H1 (cell line): ENCODE data around the gene AK8. TPM values are rescaled to one million over a fixed set of nuclear protein-coding genes. Genes with fewer than 3 reads are reported as not detected.

Experiments used
- EGR1 ChIP-seq: IDR thresholded peaks from 2 replicates; pipeline ENCODE4 v1.6.1; 2011; ENCODE audit warnings: low read depth, low read length, borderline replicate concordance
- EZH2 ChIP-seq: fragments of 200-600 bp; sonication (generic); IDR thresholded peaks from 2 replicates; pipeline ENCODE4 v1.7.1; 2012; ENCODE audit warnings: low read depth, mild to moderate bottlenecking, moderate library complexity, low read length, inconsistent platforms; ENCODE audit not compliant: severe bottlenecking
- FOSL1 ChIP-seq: IDR thresholded peaks from 2 replicates; pipeline ENCODE4 v1.6.1; 2011; ENCODE audit warnings: mild to moderate bottlenecking, low read depth, low read length, moderate library complexity; ENCODE audit not compliant: insufficient read depth
- KDM1A ChIP-seq: fragments of 200-600, 300-600 bp; sonication (generic); IDR thresholded peaks from 2 replicates; pipeline ENCODE4 v1.7.1; 2016; ENCODE audit warnings: mild to moderate bottlenecking, low read length, borderline replicate concordance
- RXRA ChIP-seq: IDR thresholded peaks from 2 replicates; pipeline ENCODE4 v1.6.1; 2011; ENCODE audit warnings: low read depth, mild to moderate bottlenecking, low read length, moderate library complexity; ENCODE audit not compliant: insufficient read depth
- SIN3A ChIP-seq, 2 experiments: IDR thresholded peaks in 1 of 2; conservative IDR thresholded peaks in 1 of 2; 2 replicates each; pipeline ENCODE4 v1.6.1; 2011 to 2012; ENCODE audit warnings: low read length in 2 of 2, improper control_type of control experiment in 1 of 2, low read depth in 1 of 2, mild to moderate bottlenecking in 1 of 2
- polyA plus RNA-seq, 7 experiments: library from polyadenylated mRNA; depleted of rRNA in 3 of 7; stranded (reverse) in 5 of 7; unstranded in 2 of 7; fragments of >200 nt in 5 of 7; fragments of 200-250 nt in 2 of 7; gene quantifications; 1 replicate in 5 of 7; 2 replicates in 1 of 7; 4 replicates in 1 of 7; pipeline versions ENCODE4 v1.2.1 to v1.2.3, GENCODE V29; 2011 to 2013; ENCODE audit warnings: missing spikeins in 2 of 7, mixed read lengths in 2 of 7
- total RNA-seq: library from RNA; stranded (reverse); fragmentation: NEBNext Ultra II Directional; extraction: Animal tissue kit (Norgen Biotek cat#: 25700); gene quantifications from 2 replicates; pipeline ENCODE4 v1.2.1, GENCODE V29; 2021

AK8 gene
- total and polyA plus RNA-seq, 2 of the 8 experiments (the other 6 are each of a cell fraction or from before 2014, with no cell fraction given) = 0.35 to 0.48 TPM

DNA sequence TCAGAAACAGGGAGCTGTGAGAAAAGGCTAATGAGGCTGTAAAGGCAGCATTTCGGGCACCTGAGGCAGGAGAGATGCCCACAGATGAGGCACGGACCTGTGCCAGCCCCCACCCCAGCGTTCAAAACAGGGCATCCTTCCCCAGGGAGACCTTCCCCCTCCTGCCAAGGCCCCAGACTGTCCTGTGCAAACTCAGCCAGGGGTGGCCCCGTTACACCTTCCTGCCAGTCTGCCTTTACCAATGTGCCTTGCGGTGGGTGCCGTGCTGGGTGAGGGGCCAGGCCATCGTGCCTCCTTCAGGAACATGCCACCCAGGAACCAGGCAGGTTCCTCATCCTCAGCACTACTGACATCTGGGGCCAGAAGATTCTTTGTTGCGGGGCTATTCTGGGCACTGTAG lies 53.9 kb downstream of the AK8 start (continued):
- TF ChIP-seq EZH2 (no peak), FOSL1 (no peak), RXRA (no peak), SIN3A (conservative IDR thresholded peaks at IDR 0.05 in 1 of 2, IDR thresholded peaks at IDR 0.05 in 1 of 2; ENCODE audit: low read depth in 1 of 2, low read length in 2 of 2) (no peak), KDM1A (no peak), EGR1 (no peak)
